ENCODE data around the gene IGF1.

GRCh38 chr12:102444093-102444492, 36.3 kb downstream of the IGF1 start:
- TF ChIP-seq, protein P1, sequence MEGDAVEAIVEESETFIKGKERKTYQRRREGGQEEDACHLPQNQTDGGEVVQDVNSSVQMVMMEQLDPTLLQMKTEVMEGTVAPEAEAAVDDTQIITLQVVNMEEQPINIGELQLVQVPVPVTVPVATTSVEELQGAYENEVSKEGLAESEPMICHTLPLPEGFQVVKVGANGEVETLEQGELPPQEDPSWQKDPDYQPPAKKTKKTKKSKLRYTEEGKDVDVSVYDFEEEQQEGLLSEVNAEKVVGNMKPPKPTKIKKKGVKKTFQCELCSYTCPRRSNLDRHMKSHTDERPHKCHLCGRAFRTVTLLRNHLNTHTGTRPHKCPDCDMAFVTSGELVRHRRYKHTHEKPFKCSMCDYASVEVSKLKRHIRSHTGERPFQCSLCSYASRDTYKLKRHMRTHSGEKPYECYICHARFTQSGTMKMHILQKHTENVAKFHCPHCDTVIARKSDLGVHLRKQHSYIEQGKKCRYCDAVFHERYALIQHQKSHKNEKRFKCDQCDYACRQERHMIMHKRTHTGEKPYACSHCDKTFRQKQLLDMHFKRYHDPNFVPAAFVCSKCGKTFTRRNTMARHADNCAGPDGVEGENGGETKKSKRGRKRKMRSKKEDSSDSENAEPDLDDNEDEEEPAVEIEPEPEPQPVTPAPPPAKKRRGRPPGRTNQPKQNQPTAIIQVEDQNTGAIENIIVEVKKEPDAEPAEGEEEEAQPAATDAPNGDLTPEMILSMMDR (IDR thresholded peaks at IDR 0.05), result no peak
- TF ChIP-seq POLR2A (IDR thresholded peaks at IDR 0.05) (no peak), EP300 (IDR thresholded peaks at IDR 0.05) (no peak), POLR2AphosphoS5 (IDR thresholded peaks at IDR 0.05) (no peak)

All from upper lobe of left lung (tissue), 4 donors.